Calu3 (cell line): ENCODE measurements around the gene ULK3. TPM values are rescaled to one million over a fixed set of nuclear protein-coding genes. Genes with fewer than 3 reads are reported as not detected.
"Not testable (repeated sequence)": the region's sequence is repeated elsewhere in the genome, so short reads cannot be mapped to it uniquely, and the experiment has no call there.

Experiments used
- BruUV-seq: library from RNA; stranded (reverse); fragments of 400-500 nt; replicated peaks from 2 replicates; lab custom pipeline; 2021; lab: Mats Ljungman, UMichigan
- CTCF ChIA-PET: fragments of 300-600 bp; sonication (Branson Sonifier 250); formaldehyde crosslinking; loops from one replicate; lab custom pipeline; 2022; ENCODE audit warnings: antibody characterized with exemption; lab: Charles Lee
- DNase-seq: peaks from one replicate; pipeline ENCODE4 v3.0.0; 2022
- H3K27ac Mint-ChIP-seq: one replicate; pipeline ENCODE4 v1.8.0; 2022; ENCODE audit warnings: mixed read lengths; ENCODE audit not compliant: unreplicated experiment
- H3K27me3 Mint-ChIP-seq: one replicate; pipeline ENCODE4 v1.8.0; 2022; ENCODE audit warnings: mixed read lengths; ENCODE audit not compliant: unreplicated experiment
- H3K36me3 Mint-ChIP-seq: one replicate; pipeline ENCODE4 v1.8.0; 2022; ENCODE audit warnings: mild to moderate bottlenecking, moderate library complexity, mixed read lengths; ENCODE audit not compliant: insufficient read depth, unreplicated experiment
- H3K4me1 Mint-ChIP-seq: one replicate; pipeline ENCODE4 v1.8.0; 2022; ENCODE audit warnings: mild to moderate bottlenecking, low read depth, mixed read lengths; ENCODE audit not compliant: unreplicated experiment
- H3K4me3 Mint-ChIP-seq: one replicate; pipeline ENCODE4 v1.8.0; 2022; ENCODE audit warnings: mild to moderate bottlenecking, low read depth, moderate library complexity, mixed read lengths; ENCODE audit not compliant: unreplicated experiment
- H3K9me3 Mint-ChIP-seq: one replicate; pipeline ENCODE4 v1.8.0; 2022; ENCODE audit warnings: low read depth, mixed read lengths; ENCODE audit not compliant: unreplicated experiment
- CTCF ChIP-seq: fragments of 200-600 bp; IDR thresholded peaks from one replicate; pipeline ENCODE4 v1.8.0; 2022; ENCODE audit warnings: antibody characterized with exemption; ENCODE audit not compliant: unreplicated experiment
- intact Hi-C: fragments of 100-400 bp; cut with micrococcal nuclease; formaldehyde crosslinking; loops from one replicate; pipeline ENCODE4 v1.10.0; 2022; ENCODE audit not compliant: unreplicated experiment
- total RNA-seq: library from RNA; stranded (reverse); gene quantifications from 2 replicates; pipeline ENCODE4 v1.2.3, GENCODE V29; 2022

ULK3 gene
- total RNA-seq, 1 experiment from 2014 or later, result 33.8 TPM

- no TSS peak for BruUV-seq
- CTCF ChIA-PET, result interaction anchor here (0.6 to 1.1 kb wide), 6 partner anchors 10 to 181 kb away, joined by 3 to 9 read pairs (median 4); partner anchors contain the start of gene FAM219B
- intact Hi-C loops, result no loop called here
Observed at GRCh38 chr15:74889883-74890664, 47.1 kb upstream of the ULK3 start, which contains the start of gene MPI. Gene MPI, plus strand, starts transcription at chr15:74890042. Its CDS starts 32 bp downstream, at chr15:74890074.

GRCh38 chr15:74889390-74889882 is 46.5 kb upstream of the ULK3 start:
- no peaks in the 10 kb centered on the region for H3K27me3 Mint-ChIP-seq
- intact Hi-C loops, result no loop called here
- H3K9me3 Mint-ChIP-seq, result no peaks in the 10 kb centered on the region
- CTCF ChIA-PET, result interaction anchor here (0.9 to 1.1 kb wide), 4 partner anchors 10 to 25 kb away, joined by 3 to 9 read pairs (median 4); partner anchors contain the start of gene FAM219B
- no peak for DNase-seq
- no TSS peak for BruUV-seq
- H3K36me3 Mint-ChIP-seq, result peaks cover 34% of the 10 kb centered on the region
- peak overlapping the region; percentile 57 for H3K27ac Mint-ChIP-seq
- peak overlapping the region; percentile 84 for H3K4me3 Mint-ChIP-seq
- peaks cover 54% of the 10 kb centered on the region for H3K4me1 Mint-ChIP-seq
- TF ChIP-seq CTCF, result no peak

More at GRCh38 chr15:74889883-74890664, 47.1 kb upstream of the ULK3 start, which contains the start of gene MPI:
- H3K36me3 Mint-ChIP-seq, result peaks cover 39% of the 10 kb centered on the region
- peak; percentile 29 for TF ChIP-seq CTCF
- no peaks in the 10 kb centered on the region for H3K9me3 Mint-ChIP-seq
- H3K4me1 Mint-ChIP-seq, result peaks cover 48% of the 10 kb centered on the region
- H3K27me3 Mint-ChIP-seq, result no peaks in the 10 kb centered on the region
- H3K4me3 Mint-ChIP-seq, result peak within 1 kb of the TSS; percentile 84
- H3K27ac Mint-ChIP-seq, result peak within 1 kb of the TSS; percentile 57
- peak; percentile 91 for DNase-seq

- intact Hi-C loops, result no loop called here
- peaks cover 57% of the 10 kb centered on the region for H3K4me1 Mint-ChIP-seq
- no TSS peak for BruUV-seq
- H3K36me3 Mint-ChIP-seq, result peaks cover 29% of the 10 kb centered on the region
- no peaks in the 10 kb centered on the region for H3K27me3 Mint-ChIP-seq
- H3K4me3 Mint-ChIP-seq, result no peak overlapping the region
- no peak overlapping the region for H3K27ac Mint-ChIP-seq
- H3K9me3 Mint-ChIP-seq, result no peaks in the 10 kb centered on the region
- no peak for DNase-seq
- TF ChIP-seq CTCF, result no peak
- CTCF ChIA-PET, result no interaction called here
Observed at GRCh38 chr15:74888716-74889115, 45.8 kb upstream of the ULK3 start.

- CTCF ChIA-PET, H3K4me3 Mint-ChIP-seq, H3K9me3 Mint-ChIP-seq, H3K27me3 Mint-ChIP-seq, H3K27ac Mint-ChIP-seq, intact Hi-C loops, BruUV-seq, DNase-seq: not testable (repeated sequence)
- H3K36me3 Mint-ChIP-seq, result peaks cover 26% of the 10 kb centered on the region
- H3K4me1 Mint-ChIP-seq, result peaks cover 48% of the 10 kb centered on the region
Observed at GRCh38 chr15:74887537-74888193, 44.7 kb upstream of the ULK3 start.
